ENCODE data around the gene SLC35F4. TPM values are rescaled to one million over a fixed set of nuclear protein-coding genes. Genes with fewer than 3 reads are reported as not detected.
"Not testable (repeated sequence)": the region's sequence is repeated elsewhere in the genome, so short reads cannot be mapped to it uniquely, and the experiment has no call there.

Gene SLC35F4
- polyA plus RNA-seq, 1 donor = 4.3 TPM

DNA sequence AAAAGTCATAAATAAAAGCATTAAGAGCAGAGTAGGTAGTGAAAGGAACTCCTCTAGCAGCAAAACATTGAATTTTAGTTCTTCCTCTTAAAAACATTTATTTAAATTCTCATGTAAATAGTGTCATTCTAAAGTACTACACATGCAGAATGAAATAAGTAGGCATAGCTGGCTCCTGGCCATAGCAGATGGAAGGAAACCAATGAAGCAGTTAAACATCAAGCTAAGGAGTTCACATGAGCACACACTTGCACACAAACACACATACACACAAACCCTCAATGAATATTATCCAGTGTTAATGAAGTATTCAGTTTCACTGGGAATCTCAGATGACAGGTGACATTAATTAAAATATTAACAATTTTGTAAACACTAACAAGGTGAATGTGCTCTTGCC is 69.3 kb downstream of the SLC35F4 start:
- no peak for DNase-seq

DNA sequence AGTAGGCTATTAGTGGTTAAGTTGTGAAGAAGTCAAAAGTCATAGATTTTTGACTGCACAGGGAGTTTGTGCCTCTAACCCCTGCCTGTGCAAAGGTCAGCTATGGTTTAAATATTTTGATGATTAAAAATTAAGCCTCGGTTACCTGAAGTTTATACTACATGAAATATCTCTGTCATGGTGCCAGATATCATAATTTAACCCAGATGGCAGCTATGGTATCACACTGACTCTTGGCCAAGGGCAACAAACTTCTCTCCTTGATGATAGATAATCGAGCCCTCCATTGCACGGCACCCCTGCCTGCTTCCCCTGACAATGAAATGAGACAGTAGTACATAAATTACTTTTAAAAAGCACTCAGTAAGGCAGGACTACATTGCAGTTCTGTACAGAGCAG is 80.8 kb downstream of the SLC35F4 start:
- DNase-seq = no peak

DNA sequence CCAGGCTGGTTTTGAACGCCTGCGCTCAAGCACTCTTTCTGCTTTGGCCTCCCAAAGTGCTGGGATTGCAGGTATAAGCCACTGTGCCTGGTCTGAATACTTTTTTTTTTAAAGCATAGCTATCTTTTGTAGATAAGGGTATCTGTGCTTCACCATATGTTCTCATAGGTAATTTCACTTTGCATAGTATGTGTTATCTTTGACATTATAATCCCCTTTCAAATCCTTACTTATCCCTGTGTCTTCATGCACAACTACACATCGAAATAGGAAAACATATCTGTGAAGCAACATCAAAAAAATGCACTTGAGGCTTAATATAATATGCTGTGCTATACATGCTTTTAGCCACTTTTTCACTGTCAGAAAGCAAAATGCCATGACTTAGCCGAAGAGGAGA is 94.1 kb downstream of the SLC35F4 start:
- no peak for DNase-seq

DNA sequence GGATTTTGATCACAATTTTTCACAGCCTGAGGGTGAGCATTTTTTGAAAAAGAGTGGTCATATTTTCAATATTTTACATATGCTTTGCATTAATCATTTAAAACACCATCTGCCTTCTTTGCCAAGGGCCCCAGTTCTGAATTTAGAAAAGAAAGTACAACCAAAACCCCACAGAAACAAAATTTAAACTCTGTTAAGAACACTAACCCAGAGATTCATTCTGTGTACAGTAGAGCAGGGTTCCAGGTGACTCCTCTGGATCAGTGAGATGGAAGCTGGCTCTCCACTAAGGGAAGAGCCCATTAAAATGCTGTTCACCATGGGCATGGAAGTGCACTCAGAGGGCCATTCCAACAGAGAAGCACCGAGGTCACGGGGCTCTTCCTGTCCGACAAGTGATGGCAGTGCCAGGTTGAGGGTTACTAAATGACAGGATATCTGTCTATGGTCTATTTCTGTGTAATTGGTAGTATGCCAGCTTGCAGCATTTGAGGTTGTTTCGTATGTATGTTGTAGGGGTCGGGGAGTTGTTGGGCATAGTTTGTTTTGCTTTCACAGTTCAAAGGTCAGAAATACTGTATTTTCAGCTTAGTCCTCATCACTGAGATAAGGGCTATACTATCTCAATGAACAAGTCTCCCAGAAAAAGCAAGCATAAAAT is 95.9 kb downstream of the SLC35F4 start:
- no peak for DNase-seq

DNA sequence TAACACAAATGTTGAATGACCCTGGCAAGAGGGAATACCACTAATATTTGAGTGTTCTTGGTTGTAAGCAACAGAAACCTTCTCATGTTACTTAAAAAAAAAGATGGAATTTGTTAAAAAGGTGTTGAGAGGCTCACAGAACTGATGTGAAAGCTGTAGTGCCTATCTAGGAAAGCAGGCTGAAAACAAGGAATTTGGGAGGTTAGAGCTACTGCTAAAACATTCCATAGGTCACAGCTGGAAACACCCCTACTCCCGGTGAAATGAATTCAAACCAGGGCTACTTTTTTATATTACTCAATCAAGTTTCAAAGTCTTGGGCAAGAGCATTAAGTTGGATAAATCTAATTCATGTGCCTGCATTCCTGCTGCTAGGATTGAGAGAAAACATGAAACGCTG is 104.1 kb downstream of the SLC35F4 start:
- no peak for DNase-seq

DNA sequence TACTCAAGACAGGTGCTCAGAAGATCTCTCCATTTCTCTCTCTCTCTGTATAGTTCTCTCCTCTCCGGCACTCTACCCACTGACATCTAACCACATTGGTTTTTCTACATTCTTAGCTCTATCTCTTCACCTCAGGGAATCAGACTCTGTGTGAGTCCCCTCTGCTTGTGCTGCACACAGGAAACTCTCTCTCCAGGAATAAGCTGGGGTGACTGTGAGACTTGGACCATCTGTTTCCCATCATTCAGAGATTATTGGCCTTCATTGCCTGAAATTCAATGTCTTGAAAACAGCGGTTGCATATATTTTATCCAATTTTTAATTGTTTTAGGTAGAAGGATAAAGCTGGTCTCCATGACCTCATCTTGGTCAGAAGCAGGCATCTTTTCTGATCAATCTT is 105.0 kb downstream of the SLC35F4 start:
- DNase-seq = no peak

DNA sequence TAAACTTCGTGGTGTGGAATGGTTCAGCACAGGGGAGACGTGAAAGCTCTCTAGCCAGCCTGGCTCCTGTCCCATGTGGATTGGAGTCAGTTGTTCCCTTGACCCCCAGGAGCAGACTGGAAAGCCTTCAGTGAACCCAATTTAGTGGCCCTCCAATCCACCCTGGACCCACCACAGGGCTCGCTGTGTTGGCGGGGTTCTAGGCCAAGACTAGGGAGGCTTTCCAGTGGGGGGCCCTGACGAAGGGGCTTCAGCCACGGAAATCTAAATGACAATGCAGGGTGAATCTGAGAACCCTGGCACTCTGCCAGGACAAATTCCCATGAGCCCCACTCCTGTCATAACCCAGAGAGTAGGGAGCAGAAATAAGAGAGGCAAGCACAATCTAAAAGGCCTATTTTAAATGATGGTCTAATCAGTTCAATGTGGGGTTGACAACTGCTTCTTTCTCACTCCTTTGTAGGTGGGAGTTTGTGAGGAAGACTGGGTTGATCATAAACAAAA is 110.8 kb downstream of the SLC35F4 start:
- no peak for DNase-seq

DNA sequence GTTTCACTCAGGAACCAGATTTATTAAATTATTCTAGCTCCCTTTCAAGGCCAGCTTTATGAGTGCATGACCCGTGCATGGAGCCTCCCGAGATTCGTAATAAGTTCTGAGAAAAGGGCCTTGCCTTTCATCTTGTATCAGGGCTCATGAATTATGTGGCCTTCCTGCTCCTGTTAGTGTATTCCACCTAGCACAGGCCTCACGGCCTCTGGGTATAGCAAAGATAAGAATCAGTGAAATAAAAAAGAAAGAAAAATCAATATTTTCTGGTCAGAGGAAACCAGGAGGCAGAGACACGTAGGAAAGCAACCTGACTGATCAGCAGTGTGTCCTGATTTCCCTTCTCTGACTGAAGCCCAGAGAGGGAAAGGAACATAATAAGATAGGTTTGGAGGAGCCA is 111.4 kb downstream of the SLC35F4 start:
- no peak for DNase-seq

DNA sequence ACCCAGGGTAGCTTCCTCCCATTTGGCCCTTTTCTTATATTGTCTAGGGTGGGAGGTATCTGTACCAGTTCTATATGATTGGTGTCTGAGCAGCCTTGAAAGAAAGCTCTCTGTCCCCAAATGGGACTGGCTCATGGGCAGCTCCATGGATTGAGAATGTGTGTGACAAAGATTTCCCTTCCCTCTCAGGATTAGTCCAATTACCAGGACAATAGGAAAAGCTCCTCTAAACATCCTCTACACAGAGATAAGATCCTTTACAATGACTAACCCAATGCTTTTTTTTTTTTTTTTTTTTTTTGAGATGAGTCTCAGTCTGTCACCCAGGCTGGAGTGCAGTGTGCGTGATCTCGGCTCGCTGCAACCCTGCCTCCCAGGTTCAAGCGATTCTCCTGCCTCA is 112.1 kb downstream of the SLC35F4 start:
- DNase-seq = no peak

DNA sequence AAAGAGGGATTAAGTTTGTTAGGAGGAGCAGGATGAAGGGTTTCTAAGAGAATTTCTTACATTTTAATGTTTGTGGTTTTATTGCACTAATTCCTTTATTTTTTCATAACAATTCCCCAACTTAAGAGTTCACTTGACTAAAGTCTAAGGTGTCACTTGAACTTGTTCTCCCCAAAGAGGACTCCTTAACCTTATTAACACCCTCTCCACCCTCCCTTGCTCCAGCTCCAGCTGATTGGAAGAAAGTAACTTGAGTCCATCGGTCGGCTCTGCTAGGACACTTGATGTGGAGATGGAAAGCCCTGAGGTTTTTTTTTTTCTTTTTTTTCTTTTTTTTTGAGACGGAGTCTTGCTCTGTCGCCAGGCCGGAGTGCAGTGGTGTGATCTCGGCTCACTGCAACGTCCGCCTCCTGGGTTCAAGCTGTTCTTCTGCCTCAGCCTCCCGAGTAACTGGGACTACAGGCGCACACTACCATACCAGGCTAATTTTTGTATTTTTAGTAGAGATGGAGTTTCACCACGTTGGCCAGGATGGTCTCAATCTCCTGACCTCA is 113.7 kb downstream of the SLC35F4 start:
- DNase-seq = not testable (repeated sequence)

DNA sequence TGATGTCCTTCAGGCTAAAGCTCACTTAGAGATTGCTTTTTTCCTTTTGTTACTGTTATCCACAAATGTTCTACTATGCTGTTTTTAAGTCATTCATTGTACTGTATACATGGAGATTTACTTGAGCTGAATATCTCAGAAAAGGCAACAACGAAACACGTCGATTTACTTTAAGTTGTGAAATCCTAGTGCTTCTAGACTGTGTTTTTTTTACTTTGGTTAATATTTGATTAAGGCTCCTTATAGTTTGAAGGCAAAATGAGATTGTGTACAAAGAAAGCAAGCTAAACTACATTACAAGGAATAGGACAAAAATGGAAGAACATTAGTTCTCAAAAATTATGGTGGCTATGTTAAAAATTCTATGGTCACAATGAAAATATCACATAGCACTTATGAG is 114.5 kb downstream of the SLC35F4 start:
- DNase-seq = no peak

DNA sequence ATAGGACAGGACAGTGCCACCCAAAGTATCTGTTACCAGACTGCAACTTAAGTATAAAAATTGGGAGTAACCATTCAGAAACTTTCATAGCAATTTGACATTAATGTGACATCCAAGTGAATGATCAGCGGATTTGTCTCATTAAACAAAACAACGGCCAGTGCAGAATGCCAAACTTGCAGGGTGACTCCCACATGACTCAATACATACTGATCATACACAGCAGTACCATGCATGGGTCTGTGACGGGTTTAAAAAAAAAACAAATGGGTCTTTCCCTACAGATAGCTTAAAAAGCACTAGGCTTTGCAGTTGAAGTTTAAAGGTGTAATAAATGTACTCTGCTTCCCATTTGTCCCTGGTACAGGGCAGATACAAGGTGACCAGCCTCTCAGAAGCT is 116.6 kb downstream of the SLC35F4 start:
- DNase-seq = no peak

DNA sequence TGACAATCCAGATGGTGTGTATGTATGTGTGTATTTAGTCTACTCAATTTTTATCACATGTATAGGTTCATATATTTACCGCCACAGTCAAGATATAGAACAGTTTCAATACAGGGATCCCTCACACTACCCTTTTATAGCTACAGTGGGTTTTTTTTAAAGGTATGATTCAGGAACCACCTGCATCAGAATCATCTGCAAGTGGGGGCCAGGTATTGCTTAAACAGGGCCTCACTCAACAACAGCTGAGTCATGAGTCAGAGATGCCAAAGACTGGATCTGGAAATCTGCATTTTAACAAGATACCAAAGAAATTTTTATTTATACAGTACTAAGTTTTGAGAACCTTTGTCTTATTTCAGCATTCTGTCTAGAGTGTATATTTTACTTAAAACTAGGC is 117.6 kb downstream of the SLC35F4 start:
- no peak for DNase-seq

DNA sequence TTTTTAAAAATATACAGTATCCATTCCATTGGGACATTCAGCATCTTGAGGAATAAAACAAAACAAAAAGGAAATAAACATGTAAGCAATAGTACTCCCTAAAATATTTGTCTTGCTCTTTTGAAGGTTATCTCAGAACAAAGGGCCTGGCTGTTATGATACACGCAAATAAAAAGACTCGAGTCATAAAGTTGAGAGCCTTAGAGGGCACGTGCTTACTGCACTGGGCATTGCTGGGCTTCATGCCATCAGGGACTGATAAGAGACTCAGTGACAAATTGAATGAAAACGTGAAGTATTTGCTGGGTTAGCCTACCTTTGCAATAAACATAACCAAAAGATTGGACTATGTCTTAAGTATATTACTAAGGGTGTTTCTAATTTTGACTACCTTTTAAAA is 118.9 kb downstream of the SLC35F4 start:
- no peak for DNase-seq

DNA sequence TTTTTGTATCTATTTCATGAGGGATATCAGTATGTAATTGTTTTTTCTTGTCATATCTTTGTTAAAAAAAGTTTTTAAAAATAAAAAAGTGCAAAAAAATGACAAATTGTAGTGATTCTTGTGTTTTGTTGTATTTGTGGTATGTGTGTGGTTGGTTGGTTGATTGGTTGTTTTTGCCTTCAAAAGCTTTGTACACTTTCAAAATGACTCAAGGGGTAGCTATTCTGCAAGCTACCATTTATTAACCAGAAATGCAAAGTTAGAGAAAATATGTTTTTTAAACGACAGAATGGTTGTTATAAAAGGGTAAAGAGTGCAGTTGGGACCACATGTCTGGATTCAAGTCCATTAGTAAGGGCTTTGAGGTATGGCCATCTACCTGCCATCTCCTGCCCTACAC is 119.3 kb downstream of the SLC35F4 start:
- DNase-seq = no peak

DNA sequence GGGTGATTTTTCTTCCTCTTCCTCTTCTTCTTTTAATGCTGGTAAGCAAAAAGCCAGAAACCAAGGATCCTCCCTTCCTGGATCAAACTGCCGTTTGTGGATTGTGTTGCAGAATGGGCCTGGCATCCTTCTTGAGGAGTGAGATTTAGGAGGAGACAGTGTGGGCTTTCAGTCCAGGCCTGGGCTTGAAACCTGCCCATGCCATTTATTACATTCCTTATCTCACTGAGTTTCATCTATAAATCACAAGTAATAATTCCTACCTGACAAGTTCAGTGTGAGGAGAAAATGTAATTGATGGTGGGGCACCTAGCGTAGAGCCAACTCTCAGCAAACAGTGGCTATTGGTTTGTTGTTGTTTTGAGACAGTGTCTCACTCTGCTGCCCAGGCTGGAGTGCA is 126.4 kb downstream of the SLC35F4 start:
- DNase-seq = no peak

DNA sequence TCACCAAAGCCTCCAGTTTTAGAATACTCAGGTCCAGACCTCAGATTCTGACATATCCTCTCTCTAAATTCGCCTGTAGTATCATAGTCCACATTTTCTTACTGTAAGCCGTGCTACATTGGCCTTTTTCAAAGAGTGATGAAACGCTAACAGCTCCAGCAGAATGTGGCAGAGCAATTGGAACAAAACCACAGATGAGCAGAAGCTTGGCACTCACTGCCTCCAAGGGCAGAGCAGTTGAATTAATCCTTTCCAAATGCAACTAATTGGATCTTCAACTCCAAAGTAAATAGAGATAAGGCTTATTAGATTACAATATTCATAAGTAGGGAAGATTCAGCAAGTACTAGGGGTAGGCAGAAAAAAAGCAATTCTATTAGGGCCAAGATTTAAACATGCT is 128.3 kb downstream of the SLC35F4 start:
- no peak for DNase-seq

DNA sequence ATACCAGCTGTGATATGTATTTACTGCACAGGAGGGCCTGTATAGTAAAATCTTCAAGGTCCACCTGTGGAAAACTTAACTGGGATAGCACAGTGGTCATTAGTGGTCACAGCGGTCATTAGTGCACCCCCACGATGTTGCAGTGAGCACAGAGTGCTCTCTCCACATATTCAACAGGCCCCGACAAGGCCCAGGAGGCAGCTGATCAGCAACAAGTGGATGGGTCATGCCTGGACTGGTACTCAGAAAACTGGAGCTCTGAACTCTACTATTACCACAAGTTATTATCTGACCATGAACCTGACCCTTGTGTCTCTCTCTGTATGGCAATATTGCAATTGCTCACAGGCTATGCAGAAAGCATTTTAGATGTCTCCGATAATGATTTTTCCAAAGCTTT is 129.5 kb downstream of the SLC35F4 start:
- DNase-seq = no peak

DNA sequence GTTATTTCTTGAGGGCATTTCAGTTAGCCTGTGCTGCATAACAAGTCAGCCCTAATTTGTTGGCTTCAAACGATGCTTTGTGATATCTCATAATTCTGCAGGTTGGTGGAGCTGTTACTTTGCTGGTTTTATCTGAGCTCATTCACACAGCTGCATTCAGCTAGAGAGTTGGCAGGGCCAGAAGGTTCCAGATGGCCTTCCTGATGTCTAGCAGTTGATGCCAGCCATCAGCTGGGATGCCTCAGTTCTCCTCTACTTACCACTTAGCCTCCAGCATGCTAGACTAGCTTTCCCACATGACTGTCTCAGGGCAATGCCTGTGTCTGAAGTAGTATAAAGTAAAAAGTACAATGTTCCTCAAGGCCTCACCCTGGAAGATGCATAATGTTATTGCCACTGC is 130.6 kb downstream of the SLC35F4 start:
- no peak for DNase-seq

DNA sequence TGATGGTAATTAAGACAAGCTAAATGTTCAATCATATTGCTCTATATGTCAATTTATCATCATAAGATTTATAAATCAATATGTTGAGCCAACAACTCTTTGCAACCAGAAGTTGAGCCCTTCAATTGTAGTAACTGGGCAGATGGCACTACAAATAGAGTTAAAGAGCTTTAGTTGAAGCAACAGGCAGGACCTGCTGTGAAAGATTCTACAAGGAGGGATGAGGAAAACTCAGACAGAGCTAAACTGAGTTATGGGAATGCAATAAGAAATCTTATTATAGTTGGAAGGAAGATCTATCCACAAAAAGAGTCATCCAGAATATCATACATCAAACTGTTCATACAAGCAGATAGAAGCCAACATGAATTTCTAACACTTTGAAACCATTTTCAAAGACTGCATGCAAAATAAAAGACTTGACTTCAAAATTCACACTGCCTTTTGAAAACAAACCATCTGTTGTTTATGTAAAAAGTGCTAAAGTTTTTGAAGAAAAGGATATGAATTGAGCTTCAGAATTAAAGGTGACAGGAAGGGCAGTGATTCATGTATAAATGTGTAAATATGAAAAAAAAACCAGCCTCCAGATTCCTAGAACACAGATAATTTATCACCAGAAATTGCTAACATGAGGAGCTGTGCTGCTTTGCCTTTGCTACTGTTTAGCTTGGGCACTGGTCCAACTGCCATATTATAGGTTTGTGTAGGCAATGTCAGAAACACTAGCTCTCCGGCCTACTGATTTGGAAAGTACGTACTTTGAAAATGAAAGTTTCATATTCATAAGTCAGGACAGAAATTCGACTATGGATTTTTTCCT is 133.2 kb downstream of the SLC35F4 start:
- no peak for DNase-seq

DNA sequence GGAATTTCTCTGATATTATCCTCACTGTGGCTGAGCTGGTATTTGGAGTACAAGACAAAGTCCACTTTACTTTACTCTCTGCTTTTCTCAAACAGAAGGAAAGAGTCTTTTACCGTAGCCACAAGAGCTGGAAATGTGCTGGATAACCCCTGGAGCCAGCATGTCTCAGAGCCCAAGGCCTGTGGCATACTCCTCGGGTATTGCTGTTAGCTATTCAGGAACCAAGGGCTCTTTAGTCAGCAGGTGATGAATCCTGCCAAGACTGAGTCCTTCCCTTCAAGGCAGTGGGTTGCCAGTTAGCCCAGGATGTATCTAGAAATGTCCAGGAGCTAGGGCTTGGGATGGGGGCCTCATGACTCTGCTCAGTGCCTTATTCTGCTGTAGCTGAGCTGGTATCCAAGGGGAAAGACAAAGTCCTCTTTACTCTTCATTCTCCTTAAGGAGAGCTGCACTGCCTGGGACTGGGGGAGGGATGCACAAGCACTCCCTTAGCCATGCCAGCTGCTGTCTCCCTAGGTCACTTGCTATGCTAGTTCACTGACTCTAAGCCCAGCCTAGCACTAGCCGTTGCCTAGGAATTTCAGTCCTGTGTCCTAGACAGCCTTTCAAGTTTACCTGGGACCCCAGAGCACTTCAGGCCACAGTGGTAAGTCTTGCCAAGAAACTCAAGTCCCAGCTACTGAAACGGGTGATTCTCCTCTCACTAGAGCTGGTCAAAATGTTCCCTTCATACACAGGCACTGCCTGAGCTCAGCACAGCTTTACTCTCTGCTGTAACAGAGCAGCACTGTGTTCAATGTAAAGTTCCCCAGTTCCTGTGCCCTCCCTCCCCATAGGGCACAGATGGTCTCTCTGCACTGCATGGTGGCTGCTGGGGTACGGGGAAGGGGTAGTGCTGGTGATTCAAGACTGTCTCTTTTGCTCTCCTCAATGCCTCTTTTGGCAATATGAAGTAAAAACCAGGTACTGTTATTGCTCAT is 136.4 kb downstream of the SLC35F4 start:
- no peak for DNase-seq

DNA sequence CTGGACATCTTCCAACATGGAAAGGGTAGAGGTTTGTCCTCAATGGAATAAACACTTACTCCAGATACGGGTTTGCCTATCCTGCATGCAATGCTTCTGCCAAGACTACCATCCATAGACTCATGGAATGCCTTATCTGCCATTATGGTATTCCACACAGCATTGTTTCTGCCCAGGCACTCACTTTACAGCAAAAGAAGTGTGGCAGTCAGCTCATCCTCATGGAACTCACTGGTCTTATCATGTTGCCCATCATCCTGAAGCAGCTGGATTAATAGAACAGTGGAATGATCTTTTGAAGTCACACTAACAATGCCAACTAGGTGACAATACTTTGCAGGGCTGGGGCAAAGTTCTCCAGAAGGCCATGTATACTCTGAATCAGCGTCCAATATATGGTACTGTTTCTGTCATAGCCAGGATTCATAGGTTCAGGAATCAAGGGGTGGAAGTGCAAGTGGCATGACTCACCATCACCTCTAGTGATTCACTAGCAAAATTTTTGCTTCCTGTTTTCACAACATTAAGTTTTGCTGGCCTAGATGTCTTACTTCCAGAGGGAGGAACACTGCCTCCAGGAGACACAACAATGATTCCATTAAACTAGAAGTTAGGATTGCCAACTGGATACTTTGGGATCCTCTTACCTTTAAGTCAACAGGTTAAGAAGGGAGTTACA is 140.4 kb downstream of the SLC35F4 start:
- DNase-seq = no peak
